Measurements from ENCODE around the gene DLD.
"Not testable (repeated sequence)": the region's sequence is repeated elsewhere in the genome, so short reads cannot be mapped to it uniquely, and the experiment has no call there.

The DLD gene

DNA sequence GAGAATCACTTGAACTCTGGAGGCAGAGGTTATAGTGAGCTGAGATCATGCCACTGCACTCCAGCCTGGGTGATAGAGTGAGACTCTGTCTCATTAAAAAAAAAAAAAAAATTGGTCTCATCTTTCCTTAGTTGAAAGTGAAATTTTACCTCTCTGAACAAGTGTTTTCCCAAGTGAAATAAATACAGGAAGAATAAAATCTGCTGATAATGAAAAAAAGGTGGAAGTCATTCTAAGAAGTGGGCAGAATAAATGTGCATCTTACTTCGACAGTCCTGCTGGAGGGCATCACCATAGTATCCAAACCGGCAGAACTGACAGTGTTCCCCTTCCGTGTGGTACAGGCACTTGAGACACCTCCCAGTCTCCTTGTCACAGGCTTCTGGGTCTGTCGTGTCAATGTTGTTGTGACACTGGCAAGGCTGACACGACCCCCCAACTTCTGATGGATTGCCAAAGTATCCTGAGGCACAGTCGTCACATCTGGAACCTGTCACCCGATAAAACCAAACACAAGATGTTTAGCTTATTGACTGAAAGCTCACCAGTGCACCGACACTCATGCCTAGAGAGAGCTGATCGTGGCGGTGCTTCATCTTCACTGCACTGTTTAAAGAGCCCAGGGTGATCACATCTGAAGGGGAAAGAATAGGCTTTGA is 62.4 kb downstream of the DLD start:
- Histone ChIP-seq H3K4me3 (replicated peaks; ENCODE audit: low read depth, low read length) (no peak overlapping the region), H3K27me3 (replicated peaks; ENCODE audit: control insufficient read depth, insufficient read depth, low read length) (no peaks in the 10 kb centered on the region; the same call in 1 of the 2 replicates), H3K36me3 (ENCODE audit: control insufficient read depth, insufficient read depth, low read length) (no peaks in the 10 kb centered on the region)
- no peak for DNase-seq (ENCODE audit: extremely low read depth, insufficient read length)
- TF ChIP-seq, protein P1, sequence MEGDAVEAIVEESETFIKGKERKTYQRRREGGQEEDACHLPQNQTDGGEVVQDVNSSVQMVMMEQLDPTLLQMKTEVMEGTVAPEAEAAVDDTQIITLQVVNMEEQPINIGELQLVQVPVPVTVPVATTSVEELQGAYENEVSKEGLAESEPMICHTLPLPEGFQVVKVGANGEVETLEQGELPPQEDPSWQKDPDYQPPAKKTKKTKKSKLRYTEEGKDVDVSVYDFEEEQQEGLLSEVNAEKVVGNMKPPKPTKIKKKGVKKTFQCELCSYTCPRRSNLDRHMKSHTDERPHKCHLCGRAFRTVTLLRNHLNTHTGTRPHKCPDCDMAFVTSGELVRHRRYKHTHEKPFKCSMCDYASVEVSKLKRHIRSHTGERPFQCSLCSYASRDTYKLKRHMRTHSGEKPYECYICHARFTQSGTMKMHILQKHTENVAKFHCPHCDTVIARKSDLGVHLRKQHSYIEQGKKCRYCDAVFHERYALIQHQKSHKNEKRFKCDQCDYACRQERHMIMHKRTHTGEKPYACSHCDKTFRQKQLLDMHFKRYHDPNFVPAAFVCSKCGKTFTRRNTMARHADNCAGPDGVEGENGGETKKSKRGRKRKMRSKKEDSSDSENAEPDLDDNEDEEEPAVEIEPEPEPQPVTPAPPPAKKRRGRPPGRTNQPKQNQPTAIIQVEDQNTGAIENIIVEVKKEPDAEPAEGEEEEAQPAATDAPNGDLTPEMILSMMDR (IDR thresholded peaks at IDR 0.05; ENCODE audit: insufficient read depth, low read length, poor library complexity, severe bottlenecking), result no peak

DNA sequence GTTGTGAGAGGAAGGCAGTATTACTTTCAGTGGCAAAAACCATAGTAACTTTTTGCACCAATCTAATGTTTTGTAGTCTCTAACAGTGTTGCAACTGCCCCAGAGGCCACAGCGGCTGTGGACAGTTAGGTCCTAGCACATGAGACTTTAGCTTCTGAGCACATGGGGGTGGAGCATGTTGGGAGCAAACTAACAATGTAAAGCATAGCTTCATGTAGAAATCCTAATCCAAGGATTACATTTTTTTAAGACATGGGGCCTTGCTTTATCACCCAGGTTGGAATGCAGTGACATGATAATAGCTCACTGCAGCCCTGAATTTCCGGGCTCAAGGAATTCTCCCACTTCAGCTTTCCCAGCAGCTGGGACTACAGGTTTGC is 62.9 kb downstream of the DLD start:
- Histone ChIP-seq H3K36me3 (ENCODE audit: control insufficient read depth, insufficient read depth, low read length) (no peaks in the 10 kb centered on the region), H3K27me3 (replicated peaks; ENCODE audit: control insufficient read depth, insufficient read depth, low read length) (no peaks in the 10 kb centered on the region; the same call in 1 of the 2 replicates), H3K4me3 (replicated peaks; ENCODE audit: low read depth, low read length) (no peak overlapping the region)
- TF ChIP-seq, protein P1 (IDR thresholded peaks at IDR 0.05; ENCODE audit: insufficient read depth, low read length, poor library complexity, severe bottlenecking), result no peak
- DNase-seq (ENCODE audit: extremely low read depth, insufficient read length), result no peak

DNA sequence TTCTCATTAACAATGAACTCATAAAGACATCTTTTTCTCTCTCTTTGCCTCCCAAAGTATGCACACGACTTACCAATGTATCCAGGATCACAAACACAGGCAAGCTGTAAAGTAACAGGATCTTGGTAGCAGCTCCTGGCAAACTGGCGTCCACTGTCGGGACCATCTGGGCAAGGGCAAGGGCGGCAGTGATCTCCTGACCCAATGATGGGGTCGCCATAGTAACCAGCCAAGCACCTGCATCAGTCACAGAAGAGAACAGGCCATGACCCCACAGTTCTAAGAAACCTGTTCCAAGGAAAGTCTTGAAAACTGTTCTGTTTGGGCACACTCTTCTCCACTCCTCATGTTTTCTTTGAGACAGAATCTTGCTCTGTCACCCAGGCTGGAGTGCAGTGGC is 64.4 kb downstream of the DLD start:
- TF ChIP-seq, protein P1 (IDR thresholded peaks at IDR 0.05; ENCODE audit: insufficient read depth, low read length, poor library complexity, severe bottlenecking), result no peak
- Histone ChIP-seq H3K27me3 (replicated peaks; ENCODE audit: control insufficient read depth, insufficient read depth, low read length) (no peaks in the 10 kb centered on the region; the same call in 1 of the 2 replicates), H3K4me3 (replicated peaks; ENCODE audit: low read depth, low read length) (no peak overlapping the region), H3K36me3 (ENCODE audit: control insufficient read depth, insufficient read depth, low read length) (no peaks in the 10 kb centered on the region)
- DNase-seq (ENCODE audit: extremely low read depth, insufficient read length), result no peak

DNA sequence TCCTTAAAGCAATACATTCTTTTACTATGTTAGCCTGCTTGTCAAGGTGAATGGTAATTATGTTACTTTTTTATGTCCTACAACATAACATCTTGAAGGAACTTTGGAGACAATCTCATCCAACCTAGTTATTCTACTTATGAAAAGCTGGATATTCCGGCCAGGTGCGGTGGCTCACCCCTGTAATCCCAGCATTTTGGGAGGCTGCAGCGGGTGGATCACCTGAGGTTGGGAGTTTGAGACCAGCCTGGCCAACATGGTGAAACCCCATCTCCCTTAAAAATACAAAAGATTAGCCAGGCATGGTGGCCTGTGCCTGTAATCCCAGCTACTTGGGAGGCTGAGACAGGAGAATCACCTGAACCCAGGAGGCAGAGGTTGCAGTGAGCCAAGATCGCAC is 66.0 kb downstream of the DLD start:
- DNase-seq (ENCODE audit: extremely low read depth, insufficient read length); H3K4me3 ChIP-seq (replicated peaks; ENCODE audit: low read depth, low read length); H3K27me3 ChIP-seq (replicated peaks; ENCODE audit: control insufficient read depth, insufficient read depth, low read length); H3K36me3 ChIP-seq (ENCODE audit: control insufficient read depth, insufficient read depth, low read length): not testable (repeated sequence)

DNA sequence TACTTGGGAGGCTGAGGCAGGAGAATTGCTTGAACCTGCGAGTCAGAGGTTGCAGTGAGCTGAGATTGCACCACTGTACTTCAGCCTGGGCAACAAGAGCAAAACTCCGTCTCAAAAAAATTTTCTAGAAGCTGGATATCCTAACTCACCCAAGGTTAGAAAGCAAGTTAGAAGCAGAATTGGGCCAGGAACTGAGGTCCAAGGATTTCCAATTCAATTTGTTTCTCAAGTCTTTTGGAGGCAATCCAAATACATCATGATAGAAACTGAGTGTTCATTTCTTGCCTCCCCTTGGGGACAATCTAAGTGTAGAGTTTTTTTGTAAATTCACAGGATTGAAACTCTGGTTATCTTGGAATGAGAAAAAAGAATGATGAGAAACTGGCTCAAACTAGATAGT is 66.5 kb downstream of the DLD start:
- Histone ChIP-seq H3K27me3 (replicated peaks; ENCODE audit: control insufficient read depth, insufficient read depth, low read length) (no peaks in the 10 kb centered on the region; the same call in 1 of the 2 replicates), H3K36me3 (ENCODE audit: control insufficient read depth, insufficient read depth, low read length) (no peaks in the 10 kb centered on the region), H3K4me3 (replicated peaks; ENCODE audit: low read depth, low read length) (no peak overlapping the region)
- no peak for DNase-seq (ENCODE audit: extremely low read depth, insufficient read length)
- TF ChIP-seq, protein P1 (IDR thresholded peaks at IDR 0.05; ENCODE audit: insufficient read depth, low read length, poor library complexity, severe bottlenecking), result no peak

DNA sequence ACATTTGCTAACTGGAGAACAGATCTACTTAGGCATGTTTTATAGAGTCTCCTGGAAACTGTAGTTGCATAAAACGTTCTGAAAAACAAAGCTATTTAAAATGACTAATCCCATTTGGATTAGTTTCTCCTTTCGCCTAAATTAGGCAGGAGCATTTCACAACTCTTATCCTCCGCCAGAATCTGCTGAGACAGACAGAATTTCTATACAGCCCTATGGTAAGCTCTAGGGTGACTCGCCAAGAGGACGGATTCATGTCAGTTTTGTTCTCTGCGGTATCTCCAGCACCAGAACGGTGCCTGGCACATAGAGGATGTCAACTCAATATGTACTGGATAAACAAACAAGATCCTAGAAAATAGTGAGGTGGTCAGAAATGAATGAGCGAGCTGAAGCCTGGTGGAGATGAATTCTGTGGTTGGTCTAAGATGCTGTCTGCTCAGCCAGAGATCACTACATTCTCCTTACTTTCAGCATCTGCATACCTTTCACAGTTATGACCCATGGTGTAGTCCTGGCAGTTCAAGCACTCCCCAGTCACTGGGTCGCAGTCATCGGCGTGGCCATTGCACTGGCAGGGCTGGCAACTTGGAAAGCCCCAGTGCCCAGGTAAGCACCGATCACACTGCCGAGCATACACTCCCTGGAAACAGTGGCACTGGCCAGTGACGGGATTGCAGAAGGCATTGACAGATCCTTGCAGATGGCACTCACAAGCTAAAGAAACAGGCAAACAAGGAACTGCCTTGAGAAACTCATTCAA is 68.0 kb downstream of the DLD start:
- TF ChIP-seq, protein P1 (IDR thresholded peaks at IDR 0.05; ENCODE audit: insufficient read depth, low read length, poor library complexity, severe bottlenecking), result no peak
- DNase-seq (ENCODE audit: extremely low read depth, insufficient read length), result no peak
- Histone ChIP-seq H3K27me3 (replicated peaks; ENCODE audit: control insufficient read depth, insufficient read depth, low read length) (no peaks in the 10 kb centered on the region; the same call in 1 of the 2 replicates), H3K36me3 (ENCODE audit: control insufficient read depth, insufficient read depth, low read length) (no peaks in the 10 kb centered on the region), H3K4me3 (replicated peaks; ENCODE audit: low read depth, low read length) (no peak overlapping the region)
